Kidney epithelial cell (primary cell): ENCODE results near the gene NOP16. TPM values are rescaled to one million over a fixed set of nuclear protein-coding genes. Genes with fewer than 3 reads are reported as not detected.

Source experiments
- DNase-seq: peaks from one replicate; pipeline ENCODE4 v3.0.0-alpha.2; 2010; ENCODE audit warnings: low read depth
- H3K27me3 ChIP-seq: 2 replicates; pipeline ENCODE4 v1.6.0; 2011; ENCODE audit warnings: low read length; ENCODE audit not compliant: control insufficient read depth, insufficient read depth
- H3K36me3 ChIP-seq: 2 replicates; pipeline ENCODE4 v1.5.1; 2011; ENCODE audit warnings: low read length; ENCODE audit not compliant: control insufficient read depth, insufficient read depth
- H3K4me3 ChIP-seq: 2 replicates; pipeline ENCODE4 v1.5.1; 2011; ENCODE audit warnings: low read depth, mild to moderate bottlenecking, control low read depth, low read length
- total RNA-seq: library from RNA; depleted of rRNA; stranded (reverse); fragments of >200 nt; gene quantifications from 2 replicates; pipeline ENCODE4 v1.2.3, GENCODE V29; 2015
- TF ChIP-seq, protein P1 (sequence below): IDR thresholded peaks from 2 replicates; pipeline ENCODE4 v1.5.1; 2011; ENCODE audit warnings: mild to moderate bottlenecking, moderate library complexity, low read length, control low read depth, inconsistent platforms; ENCODE audit not compliant: insufficient read depth, poor library complexity, severe bottlenecking

The NOP16 gene
- total RNA-seq, 1 donor from 2014 or later = 17.8 TPM

DNA sequence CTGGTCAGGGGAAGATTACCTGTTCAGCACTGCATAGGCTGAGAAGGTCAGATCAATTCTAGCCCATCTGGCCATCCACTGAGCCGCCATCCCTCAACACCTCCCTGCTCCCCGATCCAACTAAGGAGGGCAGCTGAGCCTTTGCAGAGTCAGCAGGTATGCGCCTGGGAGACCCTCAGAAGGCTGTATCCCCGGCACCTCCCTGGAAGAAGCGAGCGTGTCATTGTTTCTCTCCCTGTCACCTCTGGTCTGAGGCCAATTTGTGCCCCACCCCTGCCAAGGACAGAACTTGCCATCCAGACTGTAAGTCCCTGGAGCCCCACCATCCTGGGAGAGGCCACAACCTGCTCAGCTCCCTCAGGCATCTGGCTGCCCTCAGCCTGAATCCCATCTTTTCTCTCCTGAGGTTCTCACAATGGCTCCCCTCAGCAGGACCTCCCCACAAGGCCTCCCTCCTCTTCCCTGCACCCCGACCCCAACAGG, 25.4 kb upstream of the NOP16 start:
- Histone ChIP-seq H3K36me3 (no peaks in the 10 kb centered on the region), H3K27me3 (no peaks in the 10 kb centered on the region), H3K4me3 (no peak overlapping the region)
- TF ChIP-seq, protein P1, sequence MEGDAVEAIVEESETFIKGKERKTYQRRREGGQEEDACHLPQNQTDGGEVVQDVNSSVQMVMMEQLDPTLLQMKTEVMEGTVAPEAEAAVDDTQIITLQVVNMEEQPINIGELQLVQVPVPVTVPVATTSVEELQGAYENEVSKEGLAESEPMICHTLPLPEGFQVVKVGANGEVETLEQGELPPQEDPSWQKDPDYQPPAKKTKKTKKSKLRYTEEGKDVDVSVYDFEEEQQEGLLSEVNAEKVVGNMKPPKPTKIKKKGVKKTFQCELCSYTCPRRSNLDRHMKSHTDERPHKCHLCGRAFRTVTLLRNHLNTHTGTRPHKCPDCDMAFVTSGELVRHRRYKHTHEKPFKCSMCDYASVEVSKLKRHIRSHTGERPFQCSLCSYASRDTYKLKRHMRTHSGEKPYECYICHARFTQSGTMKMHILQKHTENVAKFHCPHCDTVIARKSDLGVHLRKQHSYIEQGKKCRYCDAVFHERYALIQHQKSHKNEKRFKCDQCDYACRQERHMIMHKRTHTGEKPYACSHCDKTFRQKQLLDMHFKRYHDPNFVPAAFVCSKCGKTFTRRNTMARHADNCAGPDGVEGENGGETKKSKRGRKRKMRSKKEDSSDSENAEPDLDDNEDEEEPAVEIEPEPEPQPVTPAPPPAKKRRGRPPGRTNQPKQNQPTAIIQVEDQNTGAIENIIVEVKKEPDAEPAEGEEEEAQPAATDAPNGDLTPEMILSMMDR = no peak
- DNase-seq = no peak

GRCh38 chr5:176413255-176413565, 24.8 kb upstream of the NOP16 start:
- Histone ChIP-seq H3K27me3 (no peaks in the 10 kb centered on the region), H3K4me3 (no peak overlapping the region), H3K36me3 (no peaks in the 10 kb centered on the region)
- TF ChIP-seq, protein P1 = no peak
- no peak for DNase-seq

GRCh38 chr5:176412517-176413254, 24.3 kb upstream of the NOP16 start:
- Histone ChIP-seq H3K4me3 (no peak overlapping the region), H3K36me3 (no peaks in the 10 kb centered on the region), H3K27me3 (no peaks in the 10 kb centered on the region)
- DNase-seq = no peak
- TF ChIP-seq, protein P1 = no peak

DNA sequence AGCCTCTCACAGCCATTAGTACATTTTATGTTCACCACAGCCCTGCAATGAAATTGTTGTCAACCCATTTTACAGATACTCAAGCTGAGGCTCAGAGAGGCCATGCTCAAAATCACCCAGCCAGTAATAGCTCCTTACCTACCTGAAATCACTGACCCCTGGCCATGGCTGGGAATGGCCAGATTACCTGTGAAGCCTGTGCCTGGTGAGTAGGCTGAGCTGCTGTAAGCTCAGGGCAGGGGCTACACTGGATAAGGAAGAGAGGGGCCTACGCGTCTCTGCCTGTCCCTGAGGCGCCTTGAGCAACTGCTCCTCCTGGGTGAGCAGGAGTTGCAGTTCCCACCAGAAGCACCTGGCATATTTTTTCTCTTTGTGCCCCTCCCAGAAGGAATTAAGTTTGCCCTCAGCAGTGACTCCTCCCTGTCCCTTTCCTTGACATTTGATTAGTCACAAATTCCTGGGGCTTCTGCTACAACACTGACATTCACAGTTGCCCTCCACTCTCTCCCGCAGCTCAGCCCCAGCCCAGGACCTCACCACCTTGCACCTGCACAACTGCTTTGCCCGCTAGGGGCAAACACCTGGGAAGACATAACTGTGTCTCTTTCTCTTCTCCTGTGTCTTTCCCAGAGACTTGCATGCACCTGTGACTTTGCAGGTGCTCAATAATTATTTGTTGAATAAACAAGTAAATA, 22.2 kb upstream of the NOP16 start:
- TF ChIP-seq, protein P1 = no peak
- H3K36me3 ChIP-seq = no peaks in the 10 kb centered on the region
- DNase-seq = no peak
- no peak overlapping the region for H3K4me3 ChIP-seq
- H3K27me3 ChIP-seq = no peaks in the 10 kb centered on the region

DNA sequence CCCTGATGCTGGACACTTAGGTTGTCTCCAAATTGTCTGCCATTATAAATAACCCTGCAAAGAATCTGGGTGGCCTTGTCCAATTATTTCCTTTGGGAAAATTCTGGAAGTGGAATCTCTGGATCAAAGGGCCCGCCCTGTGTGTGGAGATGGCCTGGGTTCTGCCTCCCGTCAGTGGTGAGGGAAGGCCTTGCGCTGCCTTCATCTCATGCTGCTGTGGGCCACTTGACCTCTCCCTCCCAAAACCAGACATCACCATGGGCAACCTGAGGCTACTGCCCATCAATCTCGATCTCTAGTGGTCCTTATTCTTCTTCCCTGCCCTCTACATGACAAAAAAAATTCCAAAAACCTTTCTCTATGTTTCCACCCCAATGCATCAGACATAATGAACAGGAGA, 21.4 kb upstream of the NOP16 start:
- DNase-seq = no peak
- TF ChIP-seq, protein P1 = no peak
- Histone ChIP-seq H3K27me3 (no peaks in the 10 kb centered on the region), H3K36me3 (no peaks in the 10 kb centered on the region), H3K4me3 (no peak overlapping the region)
